H1 (cell line): ENCODE measurements around the gene B3GNT2. TPM values are rescaled to one million over a fixed set of nuclear protein-coding genes. Genes with fewer than 3 reads are reported as not detected.

Experiments used
- CTCF ChIA-PET: fragments of 300-600 bp; sonication (Branson Sonifier 250); formaldehyde crosslinking; loops from one replicate; lab custom pipeline; 2021; ENCODE audit not compliant: partially characterized antibody; lab: Charles Lee
- POLR2A ChIA-PET: fragments of 300-600 bp; sonication (Branson Sonifier 250); formaldehyde crosslinking; loops from one replicate; lab custom pipeline; 2021; ENCODE audit warnings: inconsistent platforms; ENCODE audit not compliant: partially characterized antibody; lab: Charles Lee
- DNase-seq, 2 experiments: peaks; one replicate each; pipeline versions ENCODE4 v3.0.0 to v3.0.0-alpha.2; 2010 to 2022; ENCODE audit warnings: low spot score in 2 of 2, low read depth in 1 of 2, mixed read lengths in 1 of 2
- FAIRE-seq: peaks from 2 replicates; lab custom pipeline; 2011; peaks lifted over from hg19 to GRCh38; lab: Jason Lieb, UNC
- H2AFZ ChIP-seq: 2 replicates; pipeline ENCODE4 v1.8.1; 2012; ENCODE audit warnings: low read length, inconsistent platforms
- H2AK5ac ChIP-seq: 2 replicates; pipeline ENCODE4 v1.6.1; 2013; ENCODE audit warnings: low read depth, low read length
- H2BK120ac ChIP-seq: replicated peaks from 2 replicates; pipeline ENCODE3; 2013; ENCODE audit warnings: low read depth, low read length, inconsistent platforms
- H2BK12ac ChIP-seq: 2 replicates; pipeline ENCODE4 v1.6.1; 2013; ENCODE audit warnings: low read depth, low read length
- H2BK15ac ChIP-seq: 2 replicates; pipeline ENCODE4 v1.6.1; 2013; ENCODE audit warnings: low read length
- H2BK20ac ChIP-seq: 2 replicates; pipeline ENCODE4 v1.6.1; 2013; ENCODE audit warnings: low read length
- H2BK5ac ChIP-seq: 2 replicates; pipeline ENCODE4 v1.6.1; 2013; ENCODE audit warnings: low read depth, low read length
- H3K14ac ChIP-seq: 2 replicates; pipeline ENCODE4 v1.6.1; 2013; ENCODE audit warnings: inconsistent platforms; ENCODE audit not compliant: insufficient read length
- H3K18ac ChIP-seq: 2 replicates; pipeline ENCODE4 v1.6.1; 2013; ENCODE audit warnings: low read length; ENCODE audit errors: extremely low read depth
- H3K23ac ChIP-seq: 2 replicates; pipeline ENCODE4 v1.6.1; 2013; ENCODE audit warnings: inconsistent platforms; ENCODE audit not compliant: insufficient read length
- H3K23me2 ChIP-seq: 2 replicates; pipeline ENCODE4 v1.6.1; 2013; ENCODE audit warnings: low read depth, low read length
- H3K27ac ChIP-seq: 2 replicates; pipeline ENCODE4 v1.6.1; 2011; ENCODE audit warnings: low read depth, low read length, inconsistent platforms
- H3K27me3 ChIP-seq, 4 experiments: replicated peaks in 1 of 4; 1 replicate in 1 of 4; 2 replicates in 3 of 4; pipeline versions ENCODE4 v1.6.1 to v1.8.1; 2011 to 2013; ENCODE audit warnings: low read length in 3 of 4, mild to moderate bottlenecking in 3 of 4, inconsistent platforms in 2 of 4, mixed read lengths in 2 of 4, moderate library complexity in 1 of 4; ENCODE audit not compliant: control insufficient read depth in 3 of 4, insufficient read depth in 3 of 4; ENCODE audit errors: extremely low read depth in 1 of 4
- H3K36me3 ChIP-seq, 4 experiments: 2 replicates each; pipeline versions ENCODE4 v1.6.1 to v1.8.1; 2011 to 2013; ENCODE audit warnings: mild to moderate bottlenecking in 4 of 4, low read length in 3 of 4, moderate library complexity in 2 of 4, control low read depth in 1 of 4, inconsistent platforms in 1 of 4; ENCODE audit not compliant: insufficient read depth in 4 of 4, control insufficient read depth in 2 of 4
- H3K4ac ChIP-seq: replicated peaks from 2 replicates; pipeline ENCODE3; 2013; ENCODE audit warnings: low read length, low read depth, mixed read lengths, inconsistent platforms; ENCODE audit not compliant: insufficient read length
- H3K4me1 ChIP-seq, 4 experiments: replicated peaks in 1 of 4; 1 replicate in 1 of 4; 2 replicates in 3 of 4; pipeline versions ENCODE4 v1.6.1 to v1.8.1; 2011 to 2013; ENCODE audit warnings: low read length in 3 of 4, inconsistent platforms in 2 of 4, mixed read lengths in 1 of 4; ENCODE audit not compliant: insufficient read depth in 4 of 4, control insufficient read depth in 3 of 4
- H3K4me2 ChIP-seq, 2 experiments: 2 replicates each; pipeline versions ENCODE4 v1.6.1 to v1.8.1; 2011 to 2013; ENCODE audit warnings: low read depth in 2 of 2, low read length in 2 of 2, control low read depth in 1 of 2, inconsistent platforms in 1 of 2, mild to moderate bottlenecking in 1 of 2; ENCODE audit not compliant: insufficient read depth in 1 of 2
- H3K4me3 ChIP-seq, 4 experiments: fragments of 200-600, 300-600 bp in 1 of 4; sonication (generic), shearing (Covaris generic), sonication (Bioruptor Twin) in 1 of 4; 2 replicates each; pipeline versions ENCODE4 v1.5.1 to v1.8.1; 2011 to 2016; ENCODE audit warnings: low read length in 4 of 4, low read depth in 3 of 4, control low read depth in 2 of 4, inconsistent platforms in 2 of 4, mild to moderate bottlenecking in 2 of 4, mixed read lengths in 1 of 4, moderate library complexity in 1 of 4; ENCODE audit not compliant: insufficient read depth in 2 of 4; ENCODE audit errors: extremely low read depth in 1 of 4
- H3K56ac ChIP-seq: replicated peaks from 2 replicates; pipeline ENCODE3; 2013; ENCODE audit warnings: low read depth, mild to moderate bottlenecking, mixed read lengths, low read length, inconsistent platforms; ENCODE audit not compliant: insufficient read length
- H3K79me1 ChIP-seq: 2 replicates; pipeline ENCODE4 v1.6.1; 2013; ENCODE audit warnings: low read depth, low read length, control low read depth
- H3K79me2 ChIP-seq, 2 experiments: 2 replicates each; pipeline versions ENCODE4 v1.6.1 to v1.8.1; 2012 to 2013; ENCODE audit warnings: low read length in 2 of 2, mild to moderate bottlenecking in 2 of 2, inconsistent platforms in 1 of 2; ENCODE audit not compliant: insufficient read depth in 2 of 2, control insufficient read depth in 1 of 2
- H3K9ac ChIP-seq, 4 experiments: replicated peaks in 1 of 4; 1 replicate in 1 of 4; 2 replicates in 3 of 4; pipeline versions ENCODE4 v1.6.1 to v1.8.1; 2011 to 2013; ENCODE audit warnings: low read depth in 3 of 4, low read length in 3 of 4, control low read depth in 2 of 4, mild to moderate bottlenecking in 2 of 4, moderate library complexity in 2 of 4, inconsistent platforms in 1 of 4; ENCODE audit errors: extremely low read depth in 1 of 4
- H3K9me3 ChIP-seq, 2 experiments: 2 replicates each; pipeline versions ENCODE4 v1.6.1 to v1.8.1; 2012 to 2013; ENCODE audit warnings: mild to moderate bottlenecking in 2 of 2, moderate library complexity in 2 of 2, control low read depth in 1 of 2, inconsistent platforms in 1 of 2, low read depth in 1 of 2, low read length in 1 of 2, mixed read lengths in 1 of 2; ENCODE audit not compliant: insufficient read depth in 2 of 2
- H4K20me1 ChIP-seq, 2 experiments: replicated peaks in 1 of 2; 2 replicates each; pipeline versions ENCODE3 to v1.8.1; 2011 to 2013; ENCODE audit warnings: inconsistent platforms in 2 of 2, low read length in 2 of 2, mild to moderate bottlenecking in 1 of 2; ENCODE audit not compliant: insufficient read depth in 2 of 2, control insufficient read depth in 1 of 2
- H4K5ac ChIP-seq: 2 replicates; pipeline ENCODE4 v1.6.1; 2013; ENCODE audit warnings: low read length, low read depth, mixed read lengths, inconsistent platforms; ENCODE audit not compliant: insufficient read length
- H4K8ac ChIP-seq: 2 replicates; pipeline ENCODE4 v1.8.0; 2013; ENCODE audit warnings: mild to moderate bottlenecking, moderate library complexity, low read length, inconsistent platforms; ENCODE audit not compliant: insufficient read depth; ENCODE audit errors: extremely low read depth
- H4K91ac ChIP-seq: replicated peaks from 2 replicates; pipeline ENCODE3; 2013; ENCODE audit warnings: low read length, mixed read lengths, inconsistent platforms; ENCODE audit not compliant: insufficient read length
- BACH1 ChIP-seq: IDR thresholded peaks from 2 replicates; pipeline ENCODE4 v1.6.1; 2012; ENCODE audit warnings: low read length, improper control_type of control experiment
- BRCA1 ChIP-seq: IDR thresholded peaks from 2 replicates; pipeline ENCODE4 v1.6.1; 2012; ENCODE audit warnings: low read depth, low read length, improper control_type of control experiment
- FOSL1 ChIP-seq: IDR thresholded peaks from 2 replicates; pipeline ENCODE4 v1.6.1; 2011; ENCODE audit warnings: mild to moderate bottlenecking, low read depth, low read length, moderate library complexity; ENCODE audit not compliant: insufficient read depth
- JUND ChIP-seq: IDR thresholded peaks from 2 replicates; pipeline ENCODE4 v1.6.1; 2011; ENCODE audit warnings: mild to moderate bottlenecking, improper control_type of control experiment, low read length
- KDM5A ChIP-seq: fragments of 200-600 bp; IDR thresholded peaks from 2 replicates; pipeline ENCODE4 v1.7.1; 2012; ENCODE audit warnings: mild to moderate bottlenecking, low read length, inconsistent platforms, mixed read lengths
- NANOG ChIP-seq: IDR thresholded peaks from 2 replicates; pipeline ENCODE4 v1.6.1; 2011; ENCODE audit warnings: low read length, low read depth, mild to moderate bottlenecking, inconsistent platforms; ENCODE audit not compliant: insufficient read depth, poor library complexity, severe bottlenecking
- RAD21 ChIP-seq, 2 experiments: IDR thresholded peaks in 1 of 2; conservative IDR thresholded peaks in 1 of 2; 2 replicates each; pipeline ENCODE4 v1.6.1; 2011; ENCODE audit warnings: low read depth in 2 of 2, low read length in 2 of 2, improper control_type of control experiment in 1 of 2, inconsistent platforms in 1 of 2, mild to moderate bottlenecking in 1 of 2, moderate library complexity in 1 of 2
- RFX5 ChIP-seq: IDR thresholded peaks from 2 replicates; pipeline ENCODE4 v1.6.1; 2011; ENCODE audit warnings: low read depth, low read length, improper control_type of control experiment, borderline replicate concordance
- SAP30 ChIP-seq: fragments of 300-600 bp; sonication (generic); IDR thresholded peaks from 2 replicates; pipeline ENCODE4 v1.7.1; 2012; ENCODE audit warnings: low read length, moderate library complexity, mild to moderate bottlenecking, inconsistent platforms; ENCODE audit not compliant: insufficient read depth, insufficient replicate concordance
- SIX5 ChIP-seq: IDR thresholded peaks from 2 replicates; pipeline ENCODE4 v1.6.1; 2011; ENCODE audit warnings: mild to moderate bottlenecking, low read depth, low read length
- TEAD4 ChIP-seq: IDR thresholded peaks from 2 replicates; pipeline ENCODE4 v1.6.1; 2012; ENCODE audit warnings: low read depth, low read length, inconsistent platforms, mixed read lengths
- WGBS, 2 experiments: shearing (Covaris generic) in 1 of 2; methylation state at CpG; one replicate each; pipeline versions ENCODE4 v1.1.6 to v1.1.7; 2013 to 2015; ENCODE audit warnings: low lambda C conversion rate in 2 of 2, mixed read lengths in 2 of 2, inconsistent platforms in 1 of 2, low coverage in 1 of 2, missing lambda C conversion rate in 1 of 2; ENCODE audit not compliant: insufficient replicate concordance in 2 of 2, insufficient coverage in 1 of 2, insufficient read length in 1 of 2; ENCODE audit errors: extremely low coverage in 1 of 2, missing lambda C conversion rate in 1 of 2; 5-methylcytosine and 5-hydroxymethylcytosine counted together
- polyA plus RNA-seq, 7 experiments: library from polyadenylated mRNA; depleted of rRNA in 3 of 7; stranded (reverse) in 5 of 7; unstranded in 2 of 7; fragments of >200 nt in 5 of 7; fragments of 200-250 nt in 2 of 7; gene quantifications; 1 replicate in 5 of 7; 2 replicates in 1 of 7; 4 replicates in 1 of 7; pipeline versions ENCODE4 v1.2.1 to v1.2.3, GENCODE V29; 2011 to 2013; ENCODE audit warnings: missing spikeins in 2 of 7, mixed read lengths in 2 of 7
- total RNA-seq: library from RNA; stranded (reverse); fragmentation: NEBNext Ultra II Directional; extraction: Animal tissue kit (Norgen Biotek cat#: 25700); gene quantifications from 2 replicates; pipeline ENCODE4 v1.2.1, GENCODE V29; 2021

B3GNT2 gene
- total and polyA plus RNA-seq, 2 of the 8 experiments (the other 6 are each of a cell fraction or from before 2014, with no cell fraction given), result 20.1 to 40.8 TPM

GRCh38 chr2:62163834-62164233 is 32.1 kb upstream of the B3GNT2 start:
- Histone ChIP-seq H4K91ac (no peak overlapping the region), H3K4me1 (peaks cover 0 to 2% (median 0%) of the 10 kb centered on the region in 4 experiments; a peak in 3 of 7 replicates), H3K23me2 (no peaks in the 10 kb centered on the region), H3K27me3 (no peaks in the 10 kb centered on the region), H3K23ac (no peak overlapping the region), H2AK5ac (no peak overlapping the region), H4K8ac (no peak overlapping the region), H2BK5ac (no peak overlapping the region), H3K79me2 (no peaks in the 10 kb centered on the region), H2AFZ (no peak overlapping the region), H2BK20ac (no peak overlapping the region), H2BK15ac (no peak overlapping the region), H3K14ac (no peak overlapping the region), H4K5ac (no peak overlapping the region), H2BK12ac (no peak overlapping the region), H3K36me3 (no peaks in the 10 kb centered on the region), H3K56ac (no peak overlapping the region), H3K9me3 (no peaks in the 10 kb centered on the region), H3K18ac (no peak overlapping the region), H3K27ac (no peak overlapping the region), H3K4me2 (no peak overlapping the region), H3K9ac (no peak overlapping the region), H3K4ac (no peak overlapping the region), H4K20me1 (no peaks in the 10 kb centered on the region), H3K79me1 (no peaks in the 10 kb centered on the region), H2BK120ac (no peak overlapping the region), H3K4me3 (no peak overlapping the region)
- ChIA-PET CTCF (interaction anchor here (0.9 to 1.8 kb wide), 2 partner anchors 134 to 170 kb away, joined by 4 to 8 read pairs; no protein-coding TSS in a partner anchor), POLR2A (interaction anchor here (1.4 kb wide), 1 partner anchor 15 kb away, joined by 3 read pairs; no protein-coding TSS in a partner anchor)
- no peak for TF ChIP-seq BRCA1
- TF ChIP-seq NANOG, result no peak
- no peak for TF ChIP-seq SIX5
- TF ChIP-seq JUND, result no peak
- no peak for TF ChIP-seq RFX5
- TF ChIP-seq FOSL1, result no peak
- TF ChIP-seq RAD21 (IDR thresholded peaks at IDR 0.05 in 1 of 2, conservative IDR thresholded peaks at IDR 0.05 in 1 of 2; ENCODE audit: low read depth in 2 of 2, low read length in 2 of 2), result no peak
- no peak for TF ChIP-seq SAP30
- no peak for TF ChIP-seq BACH1
- TF ChIP-seq KDM5A, result no peak
- no peak for TF ChIP-seq TEAD4
- 79% methylated on average over 2 of the region's 2 CpGs; no CpG with 5 or more reads in 1 of the 2 experiments for WGBS, 2 experiments
- no peak for FAIRE-seq
- DNase-seq, result no peak
